Left renal pelvis (tissue), 4 donors: ENCODE measurements around the gene ASF1B. TPM values are rescaled to one million over a fixed set of nuclear protein-coding genes. Genes with fewer than 3 reads are reported as not detected.

Experiments used
- DNase-seq, 4 donors: peaks; one replicate each; pipeline ENCODE4 v3.0.0-alpha.2; 2013; ENCODE audit warnings: low read depth in 4 of 4, low spot score in 3 of 4
- polyA plus RNA-seq, 4 donors: library from polyadenylated mRNA; unstranded; fragments of 120-200 nt; gene quantifications; one replicate each; pipeline ENCODE4 v1.2.1, GENCODE V29; 2013; ENCODE audit not compliant: insufficient read length in 4 of 4

ASF1B gene
- polyA plus RNA-seq, 4 donors: 15.1 to 19.8 (median 19.4) TPM

DNA sequence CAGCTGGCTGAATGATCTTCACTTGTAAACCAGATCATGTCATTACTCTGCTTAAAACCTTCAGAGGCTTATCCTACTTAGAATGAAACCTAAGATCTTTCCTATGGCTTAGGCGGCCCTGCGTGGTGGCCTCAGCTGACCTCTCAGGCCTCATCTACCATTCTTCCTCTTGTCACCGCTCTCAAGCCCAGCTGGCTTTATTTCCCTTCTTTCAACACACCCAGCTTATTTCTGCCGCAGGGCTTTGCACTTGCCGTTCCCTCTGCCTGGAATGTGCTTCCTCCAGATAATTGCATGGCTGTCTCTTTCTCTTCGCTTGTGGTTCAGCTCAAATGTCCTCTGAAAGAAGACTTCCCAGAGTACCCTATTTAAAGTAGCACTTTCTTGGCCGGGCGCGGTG lies 3.6 kb upstream of the ASF1B start:
- DNase-seq: no peak

DNA sequence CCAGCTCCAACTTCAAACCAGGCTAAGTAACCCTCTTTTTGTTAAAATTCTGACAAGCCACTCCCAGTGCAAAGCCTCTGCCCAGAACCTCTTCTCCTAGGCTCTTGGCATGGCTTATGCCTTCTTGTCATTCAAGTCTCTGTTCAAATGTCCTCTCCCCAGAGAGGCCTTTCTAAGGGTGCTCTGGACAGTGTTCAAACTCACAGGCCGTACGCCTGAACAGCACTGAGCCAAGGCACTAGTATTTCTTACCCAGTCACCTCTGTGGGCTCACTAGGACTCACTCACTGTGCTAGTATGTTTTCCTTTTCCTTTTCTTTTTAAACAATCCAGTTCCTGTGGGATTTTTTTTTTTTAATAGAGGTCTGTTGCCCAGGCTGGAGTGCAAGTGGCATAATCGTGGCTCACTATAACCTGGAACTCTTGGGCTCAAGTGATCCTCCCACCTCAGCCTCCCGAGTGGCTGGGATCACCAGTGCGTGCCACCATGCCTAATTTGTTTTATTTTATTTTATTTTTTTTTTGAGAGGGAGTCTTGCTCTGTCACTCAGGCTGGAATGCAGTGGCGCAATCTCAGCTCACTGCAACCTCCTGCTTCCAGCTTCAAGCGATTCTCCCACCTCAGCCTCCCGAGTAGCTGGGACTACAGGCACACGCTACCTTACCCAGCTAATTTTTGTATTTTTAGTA lies 2.3 kb upstream of the ASF1B start:
- no peak for DNase-seq

GRCh38 chr19:14135985-14136508 lies 342 bp downstream of the ASF1B start:
- no peak for DNase-seq

DNA sequence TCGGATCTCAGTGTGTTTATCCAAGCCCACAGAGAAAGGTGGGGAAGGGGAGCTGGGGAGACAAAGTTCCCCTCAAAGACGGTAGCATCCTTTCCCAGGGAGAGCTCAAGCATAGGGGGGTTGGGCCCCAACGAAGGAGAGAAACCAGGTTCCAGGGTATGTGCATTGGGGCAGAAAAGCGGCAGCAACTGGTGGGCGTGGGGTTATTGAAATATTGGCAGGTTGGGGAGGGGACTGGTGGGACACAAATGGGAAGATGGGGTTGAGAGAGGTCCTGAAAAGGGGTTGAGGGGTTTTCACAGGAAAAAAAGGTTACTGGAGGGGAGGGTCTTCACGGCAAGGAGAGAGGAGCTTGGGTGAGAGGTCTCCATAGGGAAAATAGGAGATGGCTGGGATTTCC lies 1.0 kb downstream of the ASF1B start:
- DNase-seq: no peak

DNA sequence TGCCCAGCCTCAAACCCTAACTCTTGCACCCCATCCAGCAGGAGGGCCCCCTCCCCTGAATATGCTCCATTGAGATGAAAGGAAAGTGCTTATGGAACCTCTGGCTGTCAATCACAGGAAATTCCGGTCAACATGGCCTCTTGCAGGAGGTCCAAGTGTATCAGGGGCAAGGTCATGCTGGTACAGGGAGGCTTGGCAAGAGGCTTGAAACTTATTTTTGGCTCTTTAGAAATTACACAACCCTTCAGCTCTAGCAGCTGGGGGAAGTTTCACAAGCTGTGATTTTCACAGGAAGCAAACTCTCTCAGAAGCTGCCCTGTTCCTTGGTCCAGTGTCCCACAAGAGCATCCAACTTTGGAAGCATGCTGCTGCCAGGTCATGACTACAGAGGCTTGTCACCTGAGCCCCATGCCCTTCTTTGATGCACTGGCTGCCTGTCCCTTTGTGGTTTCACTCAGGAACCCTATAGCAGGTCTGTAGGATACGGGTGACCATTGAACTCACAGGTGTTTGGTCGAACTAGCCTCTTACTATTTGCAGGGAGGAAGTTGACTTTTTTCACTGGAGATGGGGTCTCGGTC lies 8.4 kb downstream of the ASF1B start:
- DNase-seq: no peak

DNA sequence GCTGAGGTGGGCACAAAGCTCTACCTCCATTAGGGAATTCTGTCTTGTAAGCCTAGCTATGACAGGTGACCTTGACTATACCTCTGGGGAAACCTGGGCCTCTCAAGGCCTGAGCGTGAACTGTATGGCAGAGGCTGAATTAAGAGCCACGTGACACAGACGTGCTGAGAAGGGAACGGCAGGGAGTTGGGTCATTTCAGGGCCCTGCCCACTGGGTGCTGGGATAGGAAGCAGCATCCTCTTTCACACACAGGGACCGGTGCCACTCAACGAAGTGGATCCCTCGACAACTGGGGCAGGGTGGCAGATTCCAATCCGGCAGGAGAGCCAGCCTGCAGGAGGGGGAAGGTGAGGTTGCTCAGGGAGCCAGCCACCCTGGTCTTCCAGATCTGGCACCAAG lies 9.2 kb downstream of the ASF1B start:
- DNase-seq: no peak

DNA sequence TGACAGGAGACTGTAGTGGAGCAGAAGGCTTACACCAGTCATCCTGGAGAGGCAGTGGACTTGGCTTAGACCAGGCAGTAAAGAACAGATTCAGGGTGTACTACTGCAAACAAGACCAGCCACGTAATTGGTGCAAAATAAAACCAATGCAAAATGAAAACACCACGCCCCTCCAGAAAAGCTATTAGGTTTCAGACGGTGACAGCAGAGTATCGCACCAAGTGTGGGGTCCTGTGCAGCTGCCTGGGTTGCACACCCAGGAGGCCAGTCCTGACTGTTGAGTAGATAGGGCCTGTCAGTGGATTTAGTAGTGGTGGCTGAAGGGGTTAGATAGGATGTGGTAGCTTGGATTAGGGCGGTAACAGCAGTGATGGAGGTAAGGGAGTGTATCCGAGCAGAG lies 13.5 kb downstream of the ASF1B start:
- no peak for DNase-seq

DNA sequence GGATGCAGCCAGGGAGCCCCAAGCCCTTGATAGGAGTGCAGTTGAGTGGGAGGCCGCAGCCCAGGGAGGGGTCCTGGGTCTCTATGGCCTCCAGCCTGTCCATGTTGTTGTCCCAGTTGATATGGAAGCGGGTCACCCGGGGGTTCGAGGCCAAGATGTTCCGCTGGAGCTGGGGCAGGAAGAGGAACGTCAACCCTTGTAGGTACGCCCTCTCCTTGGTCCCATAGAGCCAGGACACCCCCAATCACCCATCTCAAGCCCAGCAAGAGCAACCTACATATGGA lies 15.9 kb downstream of the ASF1B start:
- no peak for DNase-seq

DNA sequence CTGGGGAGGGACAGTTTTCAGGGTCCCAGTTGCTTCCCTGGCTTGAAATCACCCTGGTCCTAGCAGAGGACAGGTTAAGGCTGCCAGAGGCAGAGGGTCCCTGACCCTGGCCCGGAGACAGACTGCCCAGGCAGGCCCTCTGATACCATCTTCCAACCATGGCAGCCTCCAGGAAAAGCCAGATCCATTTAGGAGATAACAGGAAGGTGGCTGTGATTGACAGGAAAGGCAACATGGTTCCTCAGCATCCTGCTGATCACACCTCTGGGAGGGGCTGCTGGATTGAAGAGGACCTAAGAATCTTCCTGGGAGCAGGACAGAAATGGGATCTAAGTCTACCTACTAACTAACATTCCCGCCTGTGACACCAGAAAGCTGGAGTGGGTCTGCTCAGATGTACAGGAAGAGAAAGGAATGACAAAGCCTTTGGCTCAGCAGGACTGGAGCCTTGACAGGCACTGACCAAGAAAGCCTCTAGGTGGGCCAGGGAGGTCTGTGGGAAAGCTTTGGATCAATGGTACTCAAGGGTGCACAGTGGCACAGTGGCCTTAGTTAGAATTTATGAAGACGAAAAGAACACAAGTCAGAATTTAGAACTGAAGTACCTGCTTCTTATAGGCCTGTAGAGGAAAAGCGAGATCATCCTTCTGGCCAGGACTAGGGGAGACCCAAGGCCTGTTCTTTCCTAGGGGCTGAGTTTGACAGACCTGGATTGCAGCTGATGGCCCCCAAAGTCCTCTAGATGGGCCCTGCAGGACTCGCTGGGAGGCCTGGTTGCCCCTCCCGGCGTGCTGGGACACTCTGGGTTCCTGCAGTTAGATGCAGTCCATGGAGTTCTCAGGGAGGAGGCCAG lies 16.5 kb downstream of the ASF1B start:
- no peak for DNase-seq

- DNase-seq: no peak
Measured at GRCh38 chr19:14119146-14119545, 17.2 kb downstream of the ASF1B start.

- peak in 1 of 4 donors; percentile 38 for DNase-seq
Measured at GRCh38 chr19:14118165-14119051, 18.0 kb downstream of the ASF1B start.

GRCh38 chr19:14117668-14118164 lies 18.7 kb downstream of the ASF1B start, which contains the start of gene PRKACA:
TSS of gene PRKACA (minus strand) at chr19:14117762. CDS start at chr19:14117547, 215 bp downstream.
- peak; percentile 93 to 97 (median 96) for DNase-seq

DNA sequence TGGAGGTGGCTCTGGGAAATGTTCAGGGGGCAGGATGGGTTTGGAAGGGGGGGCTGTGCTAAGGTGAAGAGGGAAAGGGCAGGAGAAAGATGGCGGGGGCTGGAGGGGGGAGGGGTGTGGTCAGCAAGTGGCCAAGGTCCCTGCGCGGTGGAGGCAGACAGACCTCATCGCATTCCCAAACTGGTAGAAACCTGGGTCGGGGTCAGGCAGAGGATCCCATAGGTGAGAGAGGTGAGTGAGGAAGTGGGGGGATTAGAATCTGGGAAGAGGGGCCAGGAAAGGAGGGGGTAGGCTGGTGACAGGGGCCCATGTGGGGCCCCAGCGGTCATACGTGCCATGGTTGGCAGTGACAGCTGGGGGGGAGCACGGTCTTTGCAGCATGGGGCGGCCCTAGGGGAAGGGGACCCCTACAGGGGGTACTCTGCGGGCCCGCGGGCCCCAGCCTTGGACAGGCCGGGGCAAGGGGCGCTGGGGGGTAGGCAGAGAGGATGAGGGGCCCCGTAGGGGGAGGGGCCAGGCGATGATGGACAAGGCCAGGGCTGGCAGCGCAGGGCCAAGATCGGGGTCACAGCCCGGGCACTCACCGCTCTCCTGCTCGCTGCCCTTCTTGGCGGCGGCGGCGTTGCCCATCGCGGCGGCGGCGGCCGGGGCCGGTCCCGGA lies 19.3 kb downstream of the ASF1B start:
- DNase-seq: no peak

DNA sequence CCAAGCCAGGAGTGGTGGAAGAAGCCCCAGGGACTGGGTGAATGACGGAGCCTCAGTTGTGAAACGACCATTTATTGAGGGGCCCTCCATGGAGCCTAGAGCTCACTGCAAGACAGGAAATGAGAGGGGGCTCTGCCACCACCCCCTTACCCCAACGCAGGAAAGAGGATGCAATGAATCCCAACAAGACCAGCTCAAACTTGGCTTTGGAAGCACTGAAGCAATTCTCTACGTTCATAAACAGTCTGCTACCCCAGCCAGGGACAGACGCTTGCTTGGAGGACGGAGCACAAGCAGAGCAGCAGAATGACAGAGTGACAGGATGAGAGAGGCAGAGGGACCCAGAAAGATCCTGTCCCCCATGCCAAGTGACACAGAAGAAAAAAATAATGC lies 19.9 kb downstream of the ASF1B start:
- DNase-seq: no peak

DNA sequence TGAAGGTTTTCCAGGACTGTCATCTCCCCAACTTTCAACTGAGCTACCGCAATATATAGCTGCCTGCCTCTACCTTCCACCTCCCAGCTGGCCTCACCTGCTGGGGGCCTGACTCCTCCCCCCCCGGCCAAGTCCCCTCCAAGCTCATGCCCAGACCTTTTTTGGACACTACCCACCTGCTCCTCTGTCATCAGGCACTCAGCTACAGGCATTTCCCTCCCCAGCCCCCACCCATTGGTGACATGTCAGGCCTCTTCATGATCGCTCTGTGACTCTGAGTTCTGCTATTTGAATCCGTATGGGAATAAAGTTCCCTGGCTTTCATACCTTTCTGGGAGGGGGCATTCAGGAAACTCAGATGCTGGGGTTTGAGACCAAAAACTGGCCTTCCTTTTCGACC lies 20.6 kb downstream of the ASF1B start:
- no peak for DNase-seq

DNA sequence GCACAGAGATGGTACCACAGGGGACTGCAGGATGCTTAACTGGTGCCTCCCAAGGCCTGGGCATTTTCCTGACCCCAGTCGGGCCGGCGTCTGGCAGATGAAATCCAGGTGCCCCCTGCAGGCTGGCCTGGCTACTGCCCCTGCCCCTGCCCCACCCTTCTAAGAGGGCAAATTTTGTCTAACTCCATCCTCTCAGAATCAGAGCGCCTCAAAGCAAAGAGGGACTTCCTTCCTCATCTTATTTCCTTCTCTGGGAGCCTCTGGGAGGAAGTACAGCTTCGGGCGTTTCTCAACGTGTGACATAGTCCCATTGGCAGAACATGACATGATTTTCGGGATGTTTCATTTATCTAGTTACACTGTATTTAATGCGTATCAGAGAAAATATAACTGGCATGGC lies 21.5 kb downstream of the ASF1B start:
- no peak for DNase-seq

DNA sequence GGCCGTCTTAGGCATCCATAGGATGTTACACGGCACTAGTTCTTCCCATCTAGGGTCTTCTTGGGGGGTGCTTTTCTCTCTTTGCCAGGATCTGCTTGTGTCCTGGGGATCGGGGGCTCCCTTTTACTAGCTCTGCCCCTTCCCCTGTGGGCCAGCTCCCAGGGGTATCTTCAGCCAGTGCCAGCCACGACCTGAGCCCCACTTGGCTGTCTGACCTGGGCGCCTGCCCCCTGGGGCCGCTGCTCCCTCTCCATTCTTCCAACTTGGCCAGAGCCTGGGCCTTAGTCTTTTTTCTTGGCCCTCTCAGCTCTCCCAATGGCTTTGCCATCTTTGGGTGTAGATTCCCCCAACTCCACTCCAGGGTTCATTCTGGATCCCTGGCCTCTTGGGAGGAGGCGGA lies 21.9 kb downstream of the ASF1B start:
- no peak for DNase-seq

DNA sequence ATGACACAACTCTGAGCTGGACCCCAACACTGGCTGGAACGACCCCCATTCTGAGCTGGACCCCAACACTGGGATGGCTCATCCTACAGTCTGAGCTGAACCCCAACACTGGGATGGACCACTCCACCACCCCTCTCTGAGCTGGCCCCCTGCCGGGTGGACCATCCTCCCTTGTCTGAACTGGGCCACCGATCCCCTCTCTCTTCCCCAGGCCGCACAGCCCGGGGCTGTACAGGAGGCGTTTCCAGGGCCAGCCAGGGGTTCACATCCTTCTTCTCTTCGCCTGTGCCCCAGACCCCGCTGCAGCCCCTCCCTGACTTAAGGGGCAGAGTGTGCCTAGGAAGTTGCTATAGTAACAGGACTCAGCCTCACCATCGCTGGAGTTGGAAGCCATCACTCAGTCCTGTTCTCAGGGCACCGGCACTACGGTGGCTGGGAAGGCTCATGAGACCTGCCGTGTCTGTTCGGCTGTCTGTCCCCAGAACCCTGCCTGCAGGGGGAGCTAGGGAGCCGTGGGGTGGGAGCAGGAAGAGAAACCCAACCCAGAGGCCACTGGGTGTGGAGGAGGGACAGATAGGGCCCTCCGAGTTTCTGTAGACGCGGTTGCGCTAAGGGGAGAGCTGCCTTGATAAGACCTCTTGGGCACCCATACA lies 22.5 kb downstream of the ASF1B start:
- no peak for DNase-seq

DNA sequence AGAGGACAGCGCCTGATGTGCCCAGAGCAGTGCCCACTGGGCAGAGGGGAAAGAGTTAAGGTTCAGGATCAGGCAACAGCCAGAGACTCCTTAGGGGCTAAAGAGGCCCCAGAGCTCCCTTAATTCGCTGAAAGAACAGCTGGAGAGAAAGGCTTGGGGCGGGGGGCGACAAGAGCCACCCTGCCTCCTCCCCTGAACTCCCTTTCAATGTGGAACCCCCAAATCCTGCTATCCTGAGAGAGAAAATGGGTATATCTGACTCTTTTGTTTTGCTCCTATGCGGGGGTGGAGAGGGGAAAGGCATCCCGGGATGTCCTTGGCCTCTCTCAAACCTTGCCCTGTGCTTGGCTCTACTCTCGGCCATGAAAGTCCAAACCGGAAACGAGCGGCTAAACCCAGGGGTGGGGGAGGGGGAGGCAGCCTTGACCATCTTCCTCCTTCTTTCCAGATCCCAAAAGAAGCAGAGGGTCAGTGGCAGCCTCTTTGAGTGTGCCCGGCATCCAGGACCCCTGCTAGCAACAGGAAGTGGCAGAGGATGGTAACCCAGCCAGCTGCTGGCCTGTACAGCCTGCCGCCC lies 23.5 kb downstream of the ASF1B start:
- no peak for DNase-seq
